PC-3 (cell line): ENCODE results near the gene TSSK2. TPM values are rescaled to one million over a fixed set of nuclear protein-coding genes. Genes with fewer than 3 reads are reported as not detected.
"Not testable (repeated sequence)": the region's sequence is repeated elsewhere in the genome, so short reads cannot be mapped to it uniquely, and the experiment has no call there.

ENCODE experiments used
- ATAC-seq: fragments of 200-7000 bp; cut with Tn5 transposase; 2 replicates; pipeline ENCODE4 v1.9.1; 2020; ENCODE audit warnings: mild to moderate bottlenecking, moderate library complexity
- BruUV-seq: library from RNA; stranded (reverse); fragments of 400-500 nt; replicated peaks from 2 replicates; lab custom pipeline; 2021; lab: Mats Ljungman, UMichigan
- CTCF ChIA-PET: fragments of 300-600 bp; sonication (Branson Sonifier 250); formaldehyde crosslinking; loops from one replicate; lab custom pipeline; 2022; ENCODE audit warnings: antibody characterized with exemption; lab: Charles Lee
- POLR2A ChIA-PET: fragments of 300-600 bp; sonication (Branson Sonifier 250); formaldehyde crosslinking; loops from one replicate; lab custom pipeline; 2022; ENCODE audit warnings: antibody characterized with exemption; ENCODE audit not compliant: unreplicated experiment; lab: Charles Lee
- DNase-seq: peaks from one replicate; pipeline ENCODE4 v3.0.0-alpha.2; 2015
- H2AFZ ChIP-seq: fragments of 300-600 bp; sonication (generic); 2 replicates; pipeline ENCODE4 v1.6.0; 2016; ENCODE audit warnings: antibody characterized with exemption, low read length
- H3F3A ChIP-seq: fragments of 300-600 bp; sonication (generic); one replicate; pipeline ENCODE4 v1.6.0; 2017; ENCODE audit warnings: antibody characterized with exemption, low read length, control low read depth, mild to moderate bottlenecking; ENCODE audit not compliant: unreplicated experiment
- H3K27ac ChIP-seq: fragments of 300-600 bp; sonication (generic); 2 replicates; pipeline ENCODE4 v1.5.1; 2016; ENCODE audit warnings: mild to moderate bottlenecking, low read length
- H3K27me3 ChIP-seq: fragments of 300-600 bp; sonication (generic); 2 replicates; pipeline ENCODE4 v1.6.1; 2016; ENCODE audit warnings: low read length, mixed read lengths
- H3K36me3 ChIP-seq: fragments of 300-600 bp; sonication (generic); 2 replicates; pipeline ENCODE4 v1.6.1; 2016; ENCODE audit warnings: low read depth, mixed run types, low read length, mixed read lengths
- H3K4me1 ChIP-seq: fragments of 300-600 bp; sonication (generic); 2 replicates; pipeline ENCODE4 v1.5.1; 2016; ENCODE audit warnings: low read length; ENCODE audit not compliant: insufficient read depth
- H3K4me2 ChIP-seq: fragments of 300-600 bp; sonication (generic); 2 replicates; pipeline ENCODE4 v1.6.0; 2016; ENCODE audit warnings: low read length
- H3K4me3 ChIP-seq: fragments of 300-600 bp; sonication (generic); 2 replicates; pipeline ENCODE4 v1.5.1; 2016; ENCODE audit warnings: mild to moderate bottlenecking, low read length, mixed read lengths
- H3K79me2 ChIP-seq: fragments of 300-600 bp; sonication (generic); 2 replicates; pipeline ENCODE4 v1.6.1; 2017; ENCODE audit warnings: low read length, mixed read lengths
- H3K9ac ChIP-seq: fragments of 300-600 bp; sonication (generic); 2 replicates; pipeline ENCODE4 v1.6.0; 2016; ENCODE audit warnings: mild to moderate bottlenecking, low read length
- H3K9me2 ChIP-seq: fragments of 300-600 bp; sonication (generic); replicated peaks from 2 replicates; pipeline ENCODE4 v1.6.1; 2016; ENCODE audit warnings: mixed run types, low read length, mixed read lengths
- H3K9me3 ChIP-seq: fragments of 300-600 bp; sonication (generic); 2 replicates; pipeline ENCODE4 v1.6.1; 2016; ENCODE audit warnings: low read length, mixed read lengths
- H4K20me1 ChIP-seq: fragments of 300-600 bp; sonication (generic); 2 replicates; pipeline ENCODE4 v1.6.1; 2016; ENCODE audit warnings: low read length, mixed read lengths
- EZH2 ChIP-seq: fragments of 300-600 bp; sonication (generic); IDR thresholded peaks from one replicate; pipeline ENCODE4 v1.6.1; 2017; ENCODE audit warnings: antibody characterized with exemption, mild to moderate bottlenecking, low read length; ENCODE audit not compliant: unreplicated experiment
- EZH2phosphoT487 ChIP-seq: fragments of 300-600 bp; sonication (generic); IDR thresholded peaks from 2 replicates; pipeline ENCODE4 v1.6.1; 2018; ENCODE audit warnings: mild to moderate bottlenecking, antibody characterized with exemption, low read length, borderline replicate concordance
- intact Hi-C: fragments of 100-400 bp; cut with micrococcal nuclease; formaldehyde crosslinking; loops from 2 replicates; pipeline ENCODE4 v1.9.0; 2023
- total RNA-seq: library from RNA; depleted of rRNA; stranded (reverse); fragments of >200 nt; gene quantifications from 2 replicates; pipeline ENCODE4 v1.2.3, GENCODE V29; 2014
- TF ChIP-seq, protein P1 (sequence below): fragments of 300-600 bp; sonication (generic); conservative IDR thresholded peaks from 2 replicates; pipeline ENCODE4 v1.5.1; 2017; ENCODE audit warnings: antibody characterized with exemption, low read depth, mild to moderate bottlenecking, low read length

The TSSK2 gene
- total RNA-seq, 1 experiment from 2014 or later, result not detected

DNA sequence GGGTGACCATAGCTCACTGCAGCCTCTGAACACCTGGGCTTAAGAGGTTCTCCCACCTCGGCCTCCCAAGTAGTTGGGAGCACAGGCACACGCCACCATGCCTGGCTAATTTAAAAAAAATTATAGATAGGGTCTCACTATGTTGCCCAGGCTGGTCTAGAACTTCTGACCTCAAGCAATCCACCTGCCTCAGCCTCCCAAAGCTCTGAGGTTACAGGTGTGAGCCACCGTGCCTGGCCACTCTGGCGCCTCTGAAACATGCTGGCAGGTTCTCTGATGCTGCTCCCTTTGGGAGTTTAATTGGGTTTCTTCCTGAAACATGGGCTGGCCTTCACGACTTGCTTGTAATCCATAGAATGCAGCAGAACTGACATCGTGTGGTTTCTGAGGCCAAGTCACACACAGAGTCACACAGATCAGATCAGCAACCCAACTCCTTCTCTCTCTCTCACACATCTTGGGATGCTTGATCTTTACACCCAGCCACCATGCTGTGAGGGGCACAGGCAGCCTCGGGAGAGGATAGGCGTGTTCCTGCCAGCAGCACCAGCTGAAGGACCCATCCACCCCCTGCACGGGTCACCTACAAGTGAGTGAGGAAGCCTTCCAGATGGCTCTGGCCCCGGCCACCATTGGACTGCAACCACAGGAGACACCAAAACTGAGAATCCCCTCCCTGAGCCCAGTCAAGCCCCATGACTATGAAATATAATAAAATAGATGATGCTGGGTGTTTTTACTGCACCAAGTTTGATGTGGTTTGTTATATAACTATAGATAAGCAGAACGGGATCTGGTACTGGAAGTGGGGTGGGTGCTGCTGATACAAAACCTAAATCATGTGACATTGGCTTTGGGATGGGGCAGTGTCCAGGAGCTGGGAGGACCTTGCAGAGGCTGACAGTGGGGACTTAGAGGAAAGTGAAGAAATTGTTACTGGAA lies 22.1 kb downstream of the TSSK2 start:
- no peak overlapping the region for H3K4me2 ChIP-seq
- H3K36me3 ChIP-seq, result no peaks in the 10 kb centered on the region
- peaks cover 14% of the 10 kb centered on the region; the same call in 1 of the 2 replicates for H3K27me3 ChIP-seq
- TF ChIP-seq EZH2, result no peak
- TF ChIP-seq EZH2phosphoT487, result no peak
- TF ChIP-seq, protein P1, sequence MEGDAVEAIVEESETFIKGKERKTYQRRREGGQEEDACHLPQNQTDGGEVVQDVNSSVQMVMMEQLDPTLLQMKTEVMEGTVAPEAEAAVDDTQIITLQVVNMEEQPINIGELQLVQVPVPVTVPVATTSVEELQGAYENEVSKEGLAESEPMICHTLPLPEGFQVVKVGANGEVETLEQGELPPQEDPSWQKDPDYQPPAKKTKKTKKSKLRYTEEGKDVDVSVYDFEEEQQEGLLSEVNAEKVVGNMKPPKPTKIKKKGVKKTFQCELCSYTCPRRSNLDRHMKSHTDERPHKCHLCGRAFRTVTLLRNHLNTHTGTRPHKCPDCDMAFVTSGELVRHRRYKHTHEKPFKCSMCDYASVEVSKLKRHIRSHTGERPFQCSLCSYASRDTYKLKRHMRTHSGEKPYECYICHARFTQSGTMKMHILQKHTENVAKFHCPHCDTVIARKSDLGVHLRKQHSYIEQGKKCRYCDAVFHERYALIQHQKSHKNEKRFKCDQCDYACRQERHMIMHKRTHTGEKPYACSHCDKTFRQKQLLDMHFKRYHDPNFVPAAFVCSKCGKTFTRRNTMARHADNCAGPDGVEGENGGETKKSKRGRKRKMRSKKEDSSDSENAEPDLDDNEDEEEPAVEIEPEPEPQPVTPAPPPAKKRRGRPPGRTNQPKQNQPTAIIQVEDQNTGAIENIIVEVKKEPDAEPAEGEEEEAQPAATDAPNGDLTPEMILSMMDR, result no peak
- no peak overlapping the region for H2AFZ ChIP-seq
- DNase-seq (no peak), ATAC-seq (no peak)
- no peaks in the 10 kb centered on the region for H3K9me3 ChIP-seq
- H4K20me1 ChIP-seq, result no peaks in the 10 kb centered on the region
- POLR2A ChIA-PET, result no interaction called here
- intact Hi-C loops, result no loop called here
- CTCF ChIA-PET, result no interaction called here
- no TSS peak for BruUV-seq
- H3K79me2 ChIP-seq, result no peaks in the 10 kb centered on the region
- H3K9ac ChIP-seq, result no peak overlapping the region
- no peak overlapping the region for H3K4me3 ChIP-seq
- H3K4me1 ChIP-seq, result no peaks in the 10 kb centered on the region
- H3K9me2 ChIP-seq, result no peaks in the 10 kb centered on the region
- no peak overlapping the region for H3K27ac ChIP-seq
- no peaks in the 10 kb centered on the region for H3F3A ChIP-seq

GRCh38 chr22:19156109-19156508 lies 25.0 kb downstream of the TSSK2 start:
- H3K4me3 ChIP-seq, H3K9me2 ChIP-seq, H3K36me3 ChIP-seq, CTCF ChIA-PET, H2AFZ ChIP-seq, H3K4me2 ChIP-seq, H3K4me1 ChIP-seq, DNase-seq, H3K9ac ChIP-seq, H4K20me1 ChIP-seq, H3K27me3 ChIP-seq, BruUV-seq, H3F3A ChIP-seq, H3K79me2 ChIP-seq, H3K27ac ChIP-seq, H3K9me3 ChIP-seq, intact Hi-C loops, ATAC-seq: not testable (repeated sequence)
- POLR2A ChIA-PET, result interaction anchor here (0.6 kb wide), 1 partner anchor 36 kb away, joined by 7 read pairs; no protein-coding TSS in a partner anchor

GRCh38 chr22:19158649-19159048 lies 27.5 kb downstream of the TSSK2 start:
- H2AFZ ChIP-seq, H3K79me2 ChIP-seq, H4K20me1 ChIP-seq, H3K36me3 ChIP-seq, H3K9me2 ChIP-seq, intact Hi-C loops, H3K27me3 ChIP-seq, H3F3A ChIP-seq, H3K4me3 ChIP-seq, POLR2A ChIA-PET, ATAC-seq, H3K27ac ChIP-seq, H3K4me2 ChIP-seq, BruUV-seq, H3K4me1 ChIP-seq, CTCF ChIA-PET, H3K9me3 ChIP-seq, H3K9ac ChIP-seq, DNase-seq: not testable (repeated sequence)
